CD4-positive, alpha-beta T cell treated with Interleukin-1 beta for 1 hour (primary cell): ENCODE measurements around the gene ANKRD27.
"Not testable (repeated sequence)": the region's sequence is repeated elsewhere in the genome, so short reads cannot be mapped to it uniquely, and the experiment has no call there.

Experiments used
- DNase-seq, 2 donors: peaks; one replicate each; pipeline ENCODE4 v3.0.0-alpha.2; 2020 to 2022

Gene ANKRD27

GRCh38 chr19:32674931-32675719, at the start of gene ANKRD27:
TSS of gene ANKRD27 (minus strand) at chr19:32675180. CDS start at chr19:32659015, 16,165 bp downstream.
- DNase-seq, result peak; percentile 97 to 98

GRCh38 chr19:32720936-32721250, 45.9 kb upstream of the ANKRD27 start:
- DNase-seq, result no peak

- no peak for DNase-seq
Measured at GRCh38 chr19:32720216-32720935, 45.4 kb upstream of the ANKRD27 start.

GRCh38 chr19:32719611-32720059, 44.7 kb upstream of the ANKRD27 start, which contains the start of gene TDRD12:
TSS of gene TDRD12 (plus strand) at chr19:32719767. CDS start at chr19:32720073, 306 bp downstream.
- DNase-seq, result no peak

GRCh38 chr19:32718286-32718685, 43.3 kb upstream of the ANKRD27 start:
- no peak for DNase-seq

GRCh38 chr19:32717496-32717895, 42.5 kb upstream of the ANKRD27 start:
- no peak for DNase-seq

GRCh38 chr19:32716203-32716602, 41.2 kb upstream of the ANKRD27 start:
- DNase-seq, result not testable (repeated sequence)

- no peak for DNase-seq
Measured at GRCh38 chr19:32711747-32712146, 36.8 kb upstream of the ANKRD27 start.

GRCh38 chr19:32709032-32709431, 34.1 kb upstream of the ANKRD27 start:
- no peak for DNase-seq

- peak in 1 of 2 donors; percentile 11 for DNase-seq
Measured at GRCh38 chr19:32708457-32708856, 33.5 kb upstream of the ANKRD27 start.

- DNase-seq, result not testable (repeated sequence)
Measured at GRCh38 chr19:32704006-32704405, 29.0 kb upstream of the ANKRD27 start.

- no peak for DNase-seq
Measured at GRCh38 chr19:32702010-32702409, 27.0 kb upstream of the ANKRD27 start.

GRCh38 chr19:32700129-32700528, 25.1 kb upstream of the ANKRD27 start:
- DNase-seq, result not testable (repeated sequence)

GRCh38 chr19:32696771-32697170, 21.8 kb upstream of the ANKRD27 start:
- DNase-seq, result not testable (repeated sequence)

GRCh38 chr19:32695506-32695905, 20.5 kb upstream of the ANKRD27 start:
- DNase-seq, result not testable (repeated sequence)

- not testable (repeated sequence) for DNase-seq
Measured at GRCh38 chr19:32694851-32695250, 19.9 kb upstream of the ANKRD27 start.

GRCh38 chr19:32694316-32694715, 19.3 kb upstream of the ANKRD27 start:
- not testable (repeated sequence) for DNase-seq

- peak; percentile 57 to 58 for DNase-seq
Measured at GRCh38 chr19:32693151-32694108, 18.4 kb upstream of the ANKRD27 start.

GRCh38 chr19:32692727-32693061, 17.7 kb upstream of the ANKRD27 start:
- DNase-seq, result no peak

- DNase-seq, result peak; percentile 52 to 65
Measured at GRCh38 chr19:32691952-32692726, 17.2 kb upstream of the ANKRD27 start.

GRCh38 chr19:32691291-32691951, 16.4 kb upstream of the ANKRD27 start, which contains the start of gene NUDT19:
TSS of gene NUDT19 (plus strand) at chr19:32691821. CDS start at chr19:32691961, 140 bp downstream.
- DNase-seq, result peak; percentile 77 to 78
